ENCODE measurements around the gene FRMD4A. TPM values are rescaled to one million over a fixed set of nuclear protein-coding genes. Genes with fewer than 3 reads are reported as not detected.

FRMD4A gene
- total RNA-seq, 2 donors from 2014 or later = 55.9 to 81.0 TPM

GRCh38 chr10:14179251-14179650 is 151.5 kb downstream of the FRMD4A start:
- Histone ChIP-seq H3K36me3 (no peaks in the 10 kb centered on the region), H3K4me1 (ENCODE audit: control insufficient read depth in 1 of 2, low read depth in 2 of 2) (peaks cover 0 to 4% of the 10 kb centered on the region in 2 donors), H3K27ac (no peak overlapping the region), H3K4me3 (no peak overlapping the region), H3K27me3 (replicated peaks; ENCODE audit: insufficient read depth) (no peaks in the 10 kb centered on the region), H3K9me3 (no peaks in the 10 kb centered on the region)
- ATAC-seq (ENCODE audit: insufficient number of reproducible peaks, low FRiP score, low read depth) (no peak), DNase-seq (ENCODE audit: low spot score) (no peak)
- no peak for TF ChIP-seq CTCF (IDR thresholded peaks at IDR 0.05)

- Histone ChIP-seq H3K4me3 (peak overlapping the region; percentile 66), H3K36me3 (no peaks in the 10 kb centered on the region), H3K27me3 (replicated peaks; ENCODE audit: insufficient read depth) (no peaks in the 10 kb centered on the region), H3K9me3 (no peaks in the 10 kb centered on the region), H3K4me1 (ENCODE audit: control insufficient read depth in 1 of 2, low read depth in 2 of 2) (peaks cover 0 to 6% of the 10 kb centered on the region in 2 donors), H3K27ac (no peak overlapping the region)
- DNase-seq (ENCODE audit: low spot score) (no peak), ATAC-seq (ENCODE audit: insufficient number of reproducible peaks, low FRiP score, low read depth) (no peak)
- TF ChIP-seq CTCF (IDR thresholded peaks at IDR 0.05) = no peak
Measured at GRCh38 chr10:14173706-14174594, 156.8 kb downstream of the FRMD4A start.

GRCh38 chr10:14173391-14173705 is 157.4 kb downstream of the FRMD4A start:
- no peaks in the 10 kb centered on the region for H3K9me3 ChIP-seq
- no peak for TF ChIP-seq CTCF (IDR thresholded peaks at IDR 0.05)
- no peaks in the 10 kb centered on the region for H3K36me3 ChIP-seq
- peaks cover 0 to 6% of the 10 kb centered on the region in 2 donors for H3K4me1 ChIP-seq (ENCODE audit: control insufficient read depth in 1 of 2, low read depth in 2 of 2)
- DNase-seq (ENCODE audit: low spot score) (no peak), ATAC-seq (ENCODE audit: insufficient number of reproducible peaks, low FRiP score, low read depth) (no peak)
- no peak overlapping the region for H3K27ac ChIP-seq
- H3K27me3 ChIP-seq (replicated peaks; ENCODE audit: insufficient read depth) = no peaks in the 10 kb centered on the region
- peak overlapping the region; percentile 66 for H3K4me3 ChIP-seq

GRCh38 chr10:14172336-14172950 is 158.3 kb downstream of the FRMD4A start:
- ATAC-seq (ENCODE audit: insufficient number of reproducible peaks, low FRiP score, low read depth) (no peak), DNase-seq (ENCODE audit: low spot score) (no peak)
- Histone ChIP-seq H3K4me1 (ENCODE audit: control insufficient read depth in 1 of 2, low read depth in 2 of 2) (peaks cover 0 to 6% of the 10 kb centered on the region in 2 donors), H3K9me3 (no peaks in the 10 kb centered on the region), H3K4me3 (no peak overlapping the region), H3K27ac (no peak overlapping the region), H3K27me3 (replicated peaks; ENCODE audit: insufficient read depth) (no peaks in the 10 kb centered on the region), H3K36me3 (no peaks in the 10 kb centered on the region)
- TF ChIP-seq CTCF (IDR thresholded peaks at IDR 0.05) = no peak

GRCh38 chr10:14171336-14171735 is 159.4 kb downstream of the FRMD4A start:
- Histone ChIP-seq H3K36me3 (no peaks in the 10 kb centered on the region), H3K4me3 (no peak overlapping the region), H3K27me3 (replicated peaks; ENCODE audit: insufficient read depth) (no peaks in the 10 kb centered on the region), H3K27ac (no peak overlapping the region), H3K9me3 (no peaks in the 10 kb centered on the region), H3K4me1 (ENCODE audit: control insufficient read depth in 1 of 2, low read depth in 2 of 2) (peaks cover 0 to 6% of the 10 kb centered on the region in 2 donors)
- no peak for DNase-seq (ENCODE audit: low spot score)
- ATAC-seq (ENCODE audit: insufficient number of reproducible peaks, low FRiP score, low read depth) = no peak
- no peak for TF ChIP-seq CTCF (IDR thresholded peaks at IDR 0.05)
